HCT116 (cell line): ENCODE measurements around the gene FCHSD2. TPM values are rescaled to one million over a fixed set of nuclear protein-coding genes. Genes with fewer than 3 reads are reported as not detected.

Source experiments
- ATAC-seq: fragments of 200-7000 bp; cut with Tn5 transposase; 2 replicates; pipeline ENCODE4 v1.9.1; 2020; ENCODE audit warnings: mild to moderate bottlenecking, moderate library complexity
- BruUV-seq: library from RNA; stranded (reverse); fragments of 400-500 nt; replicated peaks from 2 replicates; lab custom pipeline; 2021; lab: Mats Ljungman, UMichigan
- CTCF ChIA-PET: fragments of 300-600 bp; sonication (Branson Sonifier 250); formaldehyde crosslinking; loops from one replicate; lab custom pipeline; 2021; ENCODE audit warnings: antibody characterized with exemption; lab: Charles Lee
- POLR2A ChIA-PET: fragments of 300-600, 350-600 bp; sonication (Branson Sonifier 250); formaldehyde crosslinking; loops from one replicate; lab custom pipeline; 2021; ENCODE audit warnings: antibody characterized with exemption; lab: Charles Lee
- RAD21 ChIA-PET, 2 experiments: fragments of 300-600 bp; sonication (Branson Sonifier 250); formaldehyde crosslinking; loops; one replicate each; lab custom pipeline; 2023; ENCODE audit warnings: low total read pairs in 2 of 2; ENCODE audit not compliant: uncharacterized antibody in 2 of 2, unreplicated experiment in 2 of 2, low non-redundant PET in 1 of 2; lab: Charles Lee
- DNase-seq: peaks from one replicate; pipeline ENCODE4 v3.0.0-alpha.2; 2010; ENCODE audit warnings: low read depth, low spot score
- H2AFZ ChIP-seq: fragments of 200-600 bp; shearing (Covaris generic), sonication (generic); 2 replicates; pipeline ENCODE4 v1.6.1; 2017; ENCODE audit warnings: low read depth, mixed run types, mixed read lengths, antibody characterized with exemption, low read length; ENCODE audit not compliant: poor library complexity, severe bottlenecking
- H3K27ac ChIP-seq: 2 replicates; pipeline ENCODE4 v1.5.1; 2012; ENCODE audit warnings: low read depth, low read length
- H3K27me3 ChIP-seq: fragments of 200-600 bp; sonication (generic); 2 replicates; pipeline ENCODE4 v1.6.1; 2016; ENCODE audit warnings: mixed run types, low read length, mixed read lengths; ENCODE audit not compliant: insufficient read depth
- H3K36me3 ChIP-seq, 2 experiments: fragments of 200-500 bp in 1 of 2; fragments of 200-600 bp in 1 of 2; sonication (Bioruptor generic) in 1 of 2; sonication (generic) in 1 of 2; 2 replicates each; pipeline versions ENCODE4 v1.5.1 to v1.6.1; 2014 to 2016; ENCODE audit warnings: low read length in 2 of 2, inconsistent platforms in 1 of 2, mixed read lengths in 1 of 2, mixed run types in 1 of 2; ENCODE audit not compliant: insufficient read depth in 2 of 2, control insufficient read depth in 1 of 2
- H3K4me1 ChIP-seq, 2 experiments: fragments of 200-600 bp in 1 of 2; sonication (generic) in 1 of 2; 2 replicates each; pipeline versions ENCODE4 v1.5.1 to v1.6.1; 2012 to 2017; ENCODE audit warnings: low read length in 2 of 2, inconsistent platforms in 1 of 2, mild to moderate bottlenecking in 1 of 2, mixed read lengths in 1 of 2, mixed run types in 1 of 2, moderate library complexity in 1 of 2; ENCODE audit not compliant: insufficient read depth in 2 of 2, control insufficient read depth in 1 of 2
- H3K4me2 ChIP-seq: fragments of 200-600 bp; sonication (generic); 2 replicates; pipeline ENCODE4 v1.6.1; 2017; ENCODE audit warnings: mixed run types, low read length, mixed read lengths
- H3K4me3 ChIP-seq, 2 experiments: fragments of 200-600 bp in 1 of 2; sonication (generic) in 1 of 2; replicated peaks in 1 of 2; 2 replicates each; pipeline ENCODE4 v1.5.1; 2011 to 2016; ENCODE audit warnings: low read length in 2 of 2, control low read depth in 1 of 2, low read depth in 1 of 2, mild to moderate bottlenecking in 1 of 2, mixed read lengths in 1 of 2, mixed run types in 1 of 2
- H3K79me2 ChIP-seq: fragments of 200-600 bp; sonication (generic); 2 replicates; pipeline ENCODE4 v1.6.1; 2017; ENCODE audit warnings: mild to moderate bottlenecking, mixed run types, low read length, moderate library complexity, mixed read lengths; ENCODE audit not compliant: insufficient read depth
- H3K9ac ChIP-seq: fragments of 200-600 bp; sonication (generic); 2 replicates; pipeline ENCODE4 v1.6.1; 2016; ENCODE audit warnings: low read length, mixed read lengths
- H3K9me2 ChIP-seq: fragments of 200-600 bp; sonication (generic), shearing (Covaris generic); 2 replicates; pipeline ENCODE4 v1.6.1; 2017; ENCODE audit warnings: mixed run types, mild to moderate bottlenecking, moderate library complexity; ENCODE audit not compliant: insufficient read depth
- H3K9me3 ChIP-seq, 2 experiments: fragments of 200-500 bp in 1 of 2; fragments of 200-600 bp in 1 of 2; sonication (Bioruptor generic) in 1 of 2; sonication (generic) in 1 of 2; 2 replicates each; pipeline ENCODE4 v1.6.1; 2014 to 2017; ENCODE audit warnings: low read length in 2 of 2, mixed read lengths in 2 of 2, inconsistent platforms in 1 of 2, low read depth in 1 of 2, mild to moderate bottlenecking in 1 of 2, mixed run types in 1 of 2, moderate library complexity in 1 of 2; ENCODE audit not compliant: control insufficient read depth in 1 of 2, insufficient read depth in 1 of 2
- H4K20me1 ChIP-seq: fragments of 200-600 bp; sonication (generic), shearing (Covaris generic); 2 replicates; pipeline ENCODE4 v1.6.1; 2017; ENCODE audit warnings: mixed run types, mild to moderate bottlenecking, moderate library complexity; ENCODE audit not compliant: insufficient read depth
- CBX3 ChIP-seq: IDR thresholded peaks from 2 replicates; pipeline ENCODE4 v1.6.1; 2012; ENCODE audit warnings: low read depth
- EZH2phosphoT487 ChIP-seq: fragments of 200-600 bp; IDR thresholded peaks from 2 replicates; pipeline ENCODE4 v1.6.1; 2018; ENCODE audit warnings: antibody characterized with exemption, borderline replicate concordance
- FOSL1 ChIP-seq: IDR thresholded peaks from 2 replicates; pipeline ENCODE4 v1.6.1; 2012; ENCODE audit warnings: low read depth
- POLR2A ChIP-seq: IDR thresholded peaks from 2 replicates; pipeline ENCODE4 v1.7.0; 2011; ENCODE audit warnings: borderline replicate concordance; ENCODE audit not compliant: insufficient read depth, insufficient read length; ENCODE audit errors: extremely low read depth
- POLR2AphosphoS5 ChIP-seq: IDR thresholded peaks from 2 replicates; pipeline ENCODE4 v1.6.1; 2011; ENCODE audit warnings: mild to moderate bottlenecking, low read depth, low read length, moderate library complexity
- RAD21 ChIP-seq: IDR thresholded peaks from 2 replicates; pipeline ENCODE4 v1.6.1; 2012; ENCODE audit warnings: low read depth, mild to moderate bottlenecking
- SP1 ChIP-seq: IDR thresholded peaks from 2 replicates; pipeline ENCODE4 v1.6.1; 2012; ENCODE audit warnings: low read depth
- SRF ChIP-seq: IDR thresholded peaks from 2 replicates; pipeline ENCODE4 v1.6.1; 2012; ENCODE audit warnings: low read depth
- TCF7L2 ChIP-seq: IDR thresholded peaks from 2 replicates; pipeline ENCODE4 v1.7.0; 2011; ENCODE audit warnings: borderline replicate concordance, inconsistent platforms; ENCODE audit not compliant: insufficient read depth, insufficient read length; ENCODE audit errors: extremely low read depth
- YY1 ChIP-seq: IDR thresholded peaks from 2 replicates; pipeline ENCODE4 v1.6.1; 2011; ENCODE audit warnings: low read length, low read depth, moderate library complexity, mild to moderate bottlenecking; ENCODE audit not compliant: insufficient replicate concordance; ENCODE audit errors: extremely low read depth
- ZFX ChIP-seq: fragments of 450-650 bp; IDR thresholded peaks from 2 replicates; pipeline ENCODE4 v1.6.1; 2017
- ZNF274 ChIP-seq: fragments of 200-500 bp; sonication (Bioruptor generic); IDR thresholded peaks from 2 replicates; pipeline ENCODE4 v1.6.1; 2014; ENCODE audit warnings: mild to moderate bottlenecking, low read depth, low read length, inconsistent platforms
- intact Hi-C: fragments of 100-400 bp; cut with micrococcal nuclease; formaldehyde crosslinking; loops from 2 replicates; pipeline ENCODE4 v1.10.0; 2022
- total RNA-seq: library from RNA; stranded (reverse); gene quantifications from one replicate; pipeline ENCODE4 v1.2.1, GENCODE V29; 2021; ENCODE audit not compliant: unreplicated experiment
- TF ChIP-seq, protein P1 (sequence below): IDR thresholded peaks from 2 replicates; pipeline ENCODE4 v1.6.1; 2012; ENCODE audit warnings: low read depth
- TF ChIP-seq, protein P2 (sequence below), 3 experiments: fragments of 200-600 bp in 1 of 3; sonication (generic) in 1 of 3; IDR thresholded peaks in 2 of 3; conservative IDR thresholded peaks in 1 of 3; 2 replicates each; pipeline ENCODE4 v1.5.1; 2012 to 2017; ENCODE audit warnings: low read depth in 2 of 3, low read length in 2 of 3, antibody characterized with exemption in 1 of 3, borderline replicate concordance in 1 of 3, control low read depth in 1 of 3, mild to moderate bottlenecking in 1 of 3, mixed read lengths in 1 of 3, mixed run types in 1 of 3, moderate library complexity in 1 of 3; ENCODE audit not compliant: insufficient read depth in 1 of 3

The FCHSD2 gene
- total RNA-seq, 1 experiment from 2014 or later: 15.0 TPM

DNA sequence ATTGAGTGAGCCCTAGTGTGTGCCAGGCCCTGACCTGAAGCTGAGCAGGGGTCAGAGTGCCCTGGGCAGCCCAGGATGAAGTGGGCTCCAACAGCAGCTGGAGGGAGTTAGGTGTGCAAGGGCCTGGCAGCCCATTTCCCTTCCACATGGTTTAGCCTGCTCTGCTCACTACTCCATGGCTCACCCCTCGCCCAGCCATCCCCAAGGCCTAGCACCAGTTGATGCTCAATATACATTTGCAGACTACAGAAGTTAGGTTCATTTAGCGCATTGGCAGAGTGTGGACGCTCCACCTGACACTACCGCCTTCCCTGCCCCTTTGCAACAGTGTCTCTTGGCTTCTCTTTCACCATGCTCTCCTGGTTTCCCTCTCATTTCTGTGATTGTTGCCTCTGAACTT lies 324.2 kb downstream of the FCHSD2 start:
- POLR2A ChIA-PET: no interaction called here
- intact Hi-C loops: no loop called here
- no peak overlapping the region for H3K4me3 ChIP-seq
- no peak overlapping the region for H3K9ac ChIP-seq
- H3K4me2 ChIP-seq: no peak overlapping the region
- no peak for TF ChIP-seq ZFX
- no peak for TF ChIP-seq SP1
- no peaks in the 10 kb centered on the region for H3K27me3 ChIP-seq
- no peak for DNase-seq
- no peak overlapping the region for H3K27ac ChIP-seq
- no peaks in the 10 kb centered on the region for H3K9me3 ChIP-seq
- H4K20me1 ChIP-seq: no peaks in the 10 kb centered on the region
- no peaks in the 10 kb centered on the region for H3K9me2 ChIP-seq
- CTCF ChIA-PET: no interaction called here
- no peak for ATAC-seq
- RAD21 ChIA-PET: no interaction called here
- H3K79me2 ChIP-seq: peaks cover 9% of the 10 kb centered on the region
- peaks cover 10 to 47% of the 10 kb centered on the region in 2 experiments for H3K4me1 ChIP-seq
- H2AFZ ChIP-seq: no peak overlapping the region
- no TSS peak for BruUV-seq
- H3K36me3 ChIP-seq: no peaks in the 10 kb centered on the region

DNA sequence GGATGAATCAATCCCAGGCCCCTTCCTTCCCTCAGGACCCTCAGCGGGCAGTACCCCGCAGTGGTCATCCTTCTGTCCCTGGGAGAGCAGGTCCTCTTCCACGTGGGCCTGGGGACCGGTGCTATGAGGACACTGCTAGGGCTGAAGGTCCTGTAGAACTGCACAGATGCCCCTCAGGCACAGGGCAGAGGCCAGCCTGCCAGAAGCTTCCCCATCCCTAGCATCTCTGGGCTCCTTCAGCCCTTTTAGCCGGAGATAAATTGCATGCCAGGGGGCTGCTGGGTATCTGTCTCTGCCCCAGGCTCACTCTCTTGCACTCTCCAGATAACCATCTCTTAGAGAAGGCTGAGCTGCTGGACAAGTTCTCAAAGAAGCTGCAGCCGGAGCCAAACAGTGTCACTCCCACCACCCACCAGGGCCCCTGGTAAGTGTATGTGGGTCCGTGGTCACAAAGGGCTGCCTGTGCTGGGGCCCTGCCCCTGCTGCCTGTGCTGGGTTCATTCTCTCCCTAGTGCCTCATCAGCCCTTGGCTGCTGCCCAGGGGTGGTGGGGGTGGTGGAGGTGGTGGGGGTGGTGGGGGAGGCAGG lies 325.6 kb downstream of the FCHSD2 start:
- Histone ChIP-seq H3K4me1 (peaks cover 15 to 47% of the 10 kb centered on the region in 2 experiments), H3K79me2 (peaks cover 22% of the 10 kb centered on the region), H3K4me2 (no peak overlapping the region), H3K9me3 (no peaks in the 10 kb centered on the region), H2AFZ (no peak overlapping the region), H3K9me2 (no peaks in the 10 kb centered on the region), H4K20me1 (no peaks in the 10 kb centered on the region), H3K36me3 (no peaks in the 10 kb centered on the region), H3K27me3 (no peaks in the 10 kb centered on the region), H3K4me3 (no peak overlapping the region), H3K9ac (no peak overlapping the region), H3K27ac (no peak overlapping the region)
- ChIA-PET RAD21 (no interaction called here), CTCF (no interaction called here), POLR2A (no interaction called here)
- no TSS peak for BruUV-seq
- DNase-seq: no peak
- ATAC-seq: no peak
- intact Hi-C loops: no loop called here
- TF ChIP-seq, protein P1, sequence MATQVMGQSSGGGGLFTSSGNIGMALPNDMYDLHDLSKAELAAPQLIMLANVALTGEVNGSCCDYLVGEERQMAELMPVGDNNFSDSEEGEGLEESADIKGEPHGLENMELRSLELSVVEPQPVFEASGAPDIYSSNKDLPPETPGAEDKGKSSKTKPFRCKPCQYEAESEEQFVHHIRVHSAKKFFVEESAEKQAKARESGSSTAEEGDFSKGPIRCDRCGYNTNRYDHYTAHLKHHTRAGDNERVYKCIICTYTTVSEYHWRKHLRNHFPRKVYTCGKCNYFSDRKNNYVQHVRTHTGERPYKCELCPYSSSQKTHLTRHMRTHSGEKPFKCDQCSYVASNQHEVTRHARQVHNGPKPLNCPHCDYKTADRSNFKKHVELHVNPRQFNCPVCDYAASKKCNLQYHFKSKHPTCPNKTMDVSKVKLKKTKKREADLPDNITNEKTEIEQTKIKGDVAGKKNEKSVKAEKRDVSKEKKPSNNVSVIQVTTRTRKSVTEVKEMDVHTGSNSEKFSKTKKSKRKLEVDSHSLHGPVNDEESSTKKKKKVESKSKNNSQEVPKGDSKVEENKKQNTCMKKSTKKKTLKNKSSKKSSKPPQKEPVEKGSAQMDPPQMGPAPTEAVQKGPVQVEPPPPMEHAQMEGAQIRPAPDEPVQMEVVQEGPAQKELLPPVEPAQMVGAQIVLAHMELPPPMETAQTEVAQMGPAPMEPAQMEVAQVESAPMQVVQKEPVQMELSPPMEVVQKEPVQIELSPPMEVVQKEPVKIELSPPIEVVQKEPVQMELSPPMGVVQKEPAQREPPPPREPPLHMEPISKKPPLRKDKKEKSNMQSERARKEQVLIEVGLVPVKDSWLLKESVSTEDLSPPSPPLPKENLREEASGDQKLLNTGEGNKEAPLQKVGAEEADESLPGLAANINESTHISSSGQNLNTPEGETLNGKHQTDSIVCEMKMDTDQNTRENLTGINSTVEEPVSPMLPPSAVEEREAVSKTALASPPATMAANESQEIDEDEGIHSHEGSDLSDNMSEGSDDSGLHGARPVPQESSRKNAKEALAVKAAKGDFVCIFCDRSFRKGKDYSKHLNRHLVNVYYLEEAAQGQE: no peak
- TF ChIP-seq, protein P2, sequence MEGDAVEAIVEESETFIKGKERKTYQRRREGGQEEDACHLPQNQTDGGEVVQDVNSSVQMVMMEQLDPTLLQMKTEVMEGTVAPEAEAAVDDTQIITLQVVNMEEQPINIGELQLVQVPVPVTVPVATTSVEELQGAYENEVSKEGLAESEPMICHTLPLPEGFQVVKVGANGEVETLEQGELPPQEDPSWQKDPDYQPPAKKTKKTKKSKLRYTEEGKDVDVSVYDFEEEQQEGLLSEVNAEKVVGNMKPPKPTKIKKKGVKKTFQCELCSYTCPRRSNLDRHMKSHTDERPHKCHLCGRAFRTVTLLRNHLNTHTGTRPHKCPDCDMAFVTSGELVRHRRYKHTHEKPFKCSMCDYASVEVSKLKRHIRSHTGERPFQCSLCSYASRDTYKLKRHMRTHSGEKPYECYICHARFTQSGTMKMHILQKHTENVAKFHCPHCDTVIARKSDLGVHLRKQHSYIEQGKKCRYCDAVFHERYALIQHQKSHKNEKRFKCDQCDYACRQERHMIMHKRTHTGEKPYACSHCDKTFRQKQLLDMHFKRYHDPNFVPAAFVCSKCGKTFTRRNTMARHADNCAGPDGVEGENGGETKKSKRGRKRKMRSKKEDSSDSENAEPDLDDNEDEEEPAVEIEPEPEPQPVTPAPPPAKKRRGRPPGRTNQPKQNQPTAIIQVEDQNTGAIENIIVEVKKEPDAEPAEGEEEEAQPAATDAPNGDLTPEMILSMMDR (IDR thresholded peaks at IDR 0.05 in 2 of 3, conservative IDR thresholded peaks at IDR 0.05 in 1 of 3; ENCODE audit: borderline replicate concordance in 1 of 3, insufficient read depth in 1 of 3, low read depth in 2 of 3, low read length in 2 of 3): no peak
- TF ChIP-seq CBX3 (no peak), POLR2AphosphoS5 (no peak), EZH2phosphoT487 (no peak), POLR2A (no peak), SRF (no peak), ZFX (no peak), ZNF274 (no peak), SP1 (no peak), RAD21 (no peak), TCF7L2 (no peak), YY1 (no peak), FOSL1 (no peak)
